Mesenteric fat pad (tissue), 1 donor: ENCODE data around the gene TNP2. TPM values are rescaled to one million over a fixed set of nuclear protein-coding genes. Genes with fewer than 3 reads are reported as not detected.

Source experiments
- DNase-seq: peaks from one replicate; pipeline ENCODE4 v3.0.0-alpha.2; 2020; ENCODE audit warnings: low spot score
- total RNA-seq: library from RNA; stranded (reverse); fragmentation: NEBNext Ultra II Directional; extraction: Animal tissue kit (Norgen Biotek cat#: 25700); gene quantifications from one replicate; pipeline ENCODE4 v1.2.1, GENCODE V29; 2021
- donor health status: DM: yes; HTN: yes; CAD: no.

The TNP2 gene
- total RNA-seq, 1 donor from 2014 or later: not detected

GRCh38 chr16:11277607-11278337, 8.6 kb upstream of the TNP2 start:
- no peak for DNase-seq

GRCh38 chr16:11276896-11277593, 7.9 kb upstream of the TNP2 start:
- DNase-seq: no peak

- DNase-seq: no peak
Measured at GRCh38 chr16:11276143-11276895, 7.2 kb upstream of the TNP2 start, which contains the start of gene PRM2. Gene PRM2, minus strand, starts transcription at chr16:11276480. Its CDS starts 110 bp downstream, at chr16:11276370.

- DNase-seq: no peak
Measured at GRCh38 chr16:11274964-11275363, 5.8 kb upstream of the TNP2 start.

GRCh38 chr16:11273721-11274324, 4.7 kb upstream of the TNP2 start:
- no peak for DNase-seq

GRCh38 chr16:11272921-11273720, 4.0 kb upstream of the TNP2 start, which contains the start of gene PRM3:
Gene PRM3, minus strand, starts transcription at chr16:11273629. Its CDS starts 34 bp downstream, at chr16:11273595.
- no peak for DNase-seq

- DNase-seq: no peak
Measured at GRCh38 chr16:11272484-11272883, 3.4 kb upstream of the TNP2 start.

GRCh38 chr16:11271610-11272009, 2.5 kb upstream of the TNP2 start:
- DNase-seq: no peak

GRCh38 chr16:11270602-11271162, 1.6 kb upstream of the TNP2 start:
- no peak for DNase-seq

- no peak for DNase-seq
Measured at GRCh38 chr16:11265124-11265523, 4.0 kb downstream of the TNP2 start.

GRCh38 chr16:11264155-11264832, 4.8 kb downstream of the TNP2 start:
- no peak for DNase-seq

- no peak for DNase-seq
Measured at GRCh38 chr16:11263737-11264136, 5.4 kb downstream of the TNP2 start.

- DNase-seq: no peak
Measured at GRCh38 chr16:11262915-11263314, 6.2 kb downstream of the TNP2 start.

GRCh38 chr16:11260596-11260966, 8.5 kb downstream of the TNP2 start:
- no peak for DNase-seq

GRCh38 chr16:11259655-11260595, 9.2 kb downstream of the TNP2 start:
- no peak for DNase-seq

GRCh38 chr16:11258553-11259492, 10.3 kb downstream of the TNP2 start:
- DNase-seq: no peak

GRCh38 chr16:11257131-11257938, 11.8 kb downstream of the TNP2 start:
- DNase-seq: no peak
